HG02943 (cell line): ENCODE measurements around the gene PDCD6IP.

Source experiments
- ATAC-seq: cut with Tn5 transposase; IDR thresholded peaks from one replicate; pipeline ENCODE4 v1.9.1; 2021; ENCODE audit warnings: mild to moderate bottlenecking, low read depth, moderate library complexity; ENCODE audit not compliant: unreplicated experiment

Gene PDCD6IP

GRCh38 chr3:33884701-33885100 is 86.3 kb downstream of the PDCD6IP start:
- ATAC-seq = no peak

GRCh38 chr3:33885496-33885895 is 87.1 kb downstream of the PDCD6IP start:
- no peak for ATAC-seq

GRCh38 chr3:33886015-33886414 is 87.6 kb downstream of the PDCD6IP start:
- ATAC-seq = no peak

GRCh38 chr3:33887478-33887877 is 89.0 kb downstream of the PDCD6IP start:
- no peak for ATAC-seq

DNA sequence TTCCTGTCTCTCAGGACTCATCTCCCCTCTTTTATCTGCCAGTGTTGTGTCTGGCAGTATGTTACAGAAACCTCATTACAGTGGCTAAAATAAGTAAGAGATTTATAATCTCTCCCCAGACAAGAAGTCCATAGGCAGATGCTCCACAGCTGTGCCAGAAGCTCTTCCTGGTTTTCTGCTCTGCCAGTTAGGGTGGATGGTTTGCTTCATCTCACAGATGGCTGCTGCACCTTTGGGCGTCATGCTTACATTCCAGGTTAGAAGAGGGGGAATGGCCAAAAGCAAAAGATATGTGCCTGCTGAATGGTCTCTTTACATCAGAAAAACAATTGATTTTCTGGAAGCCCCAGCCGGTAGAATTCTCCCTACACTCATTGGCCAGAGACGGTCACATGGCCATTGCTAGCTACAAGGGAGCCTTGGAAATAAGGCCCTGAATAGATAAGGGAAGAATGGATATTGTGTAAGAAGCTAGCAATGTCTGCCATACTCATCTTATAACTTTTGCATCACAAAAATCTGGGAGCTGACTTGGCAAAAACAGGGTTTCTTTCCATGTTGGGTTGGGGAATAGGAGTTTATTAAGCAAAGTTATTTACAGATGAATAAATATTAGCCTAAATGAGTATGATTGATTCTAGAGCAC is 91.1 kb downstream of the PDCD6IP start:
- no peak for ATAC-seq

DNA sequence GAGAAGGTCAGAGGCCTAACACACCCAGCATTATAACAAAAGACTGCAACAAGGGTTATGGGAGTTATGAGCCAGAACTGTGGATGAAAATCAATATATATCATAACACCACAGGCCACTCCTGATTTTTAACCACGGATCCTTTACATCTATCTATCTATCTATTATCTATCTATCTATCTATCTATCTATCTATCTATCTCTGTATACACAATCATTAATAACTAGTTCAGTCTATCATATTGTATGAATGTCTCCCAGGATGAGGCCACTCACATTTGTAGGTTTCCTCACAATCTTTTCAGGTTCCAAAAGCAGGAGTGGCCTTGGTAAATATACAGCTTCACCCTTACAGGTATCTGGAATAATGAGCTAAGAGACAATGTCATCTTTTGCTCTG is 94.2 kb downstream of the PDCD6IP start:
- no peak for ATAC-seq

DNA sequence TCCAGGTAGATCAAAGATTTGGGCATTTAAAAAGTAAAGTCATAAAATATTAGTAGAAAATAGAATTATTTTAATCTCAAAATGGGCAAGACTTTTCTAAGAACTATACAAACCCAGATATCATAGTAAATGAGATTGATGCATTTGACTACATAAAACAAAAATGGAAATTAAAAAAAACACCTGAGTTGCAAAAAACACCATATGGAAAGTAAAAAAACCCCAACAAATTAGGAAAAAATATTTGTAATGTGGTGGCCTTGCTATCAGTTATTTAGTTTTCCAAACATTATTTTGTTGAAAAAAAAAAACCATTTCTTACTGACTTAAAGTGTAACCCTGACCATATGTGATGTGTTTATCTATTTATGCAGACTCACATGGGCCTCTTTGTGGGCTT is 97.2 kb downstream of the PDCD6IP start:
- no peak for ATAC-seq

- no peak for ATAC-seq
Measured at GRCh38 chr3:33897306-33897705, 98.9 kb downstream of the PDCD6IP start.

DNA sequence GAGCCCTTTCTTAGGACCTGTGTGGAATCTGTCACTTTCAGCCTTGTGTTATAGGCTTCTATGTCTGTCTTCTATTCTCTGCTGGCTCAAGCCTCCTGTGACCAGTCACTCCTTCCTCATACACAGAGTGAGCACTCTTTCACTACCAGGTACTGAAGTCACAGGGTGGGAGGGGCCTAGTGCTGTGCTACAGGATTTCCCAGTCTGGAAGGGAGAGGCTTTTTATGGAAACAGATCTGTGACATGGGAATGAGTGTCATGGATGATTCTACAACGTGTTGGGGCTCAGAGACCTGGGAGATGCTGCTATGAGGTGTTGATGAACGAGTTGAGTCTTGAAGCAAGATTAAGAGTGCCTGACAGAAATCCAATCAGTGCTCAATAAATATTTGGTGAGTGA is 100.5 kb downstream of the PDCD6IP start:
- no peak for ATAC-seq

DNA sequence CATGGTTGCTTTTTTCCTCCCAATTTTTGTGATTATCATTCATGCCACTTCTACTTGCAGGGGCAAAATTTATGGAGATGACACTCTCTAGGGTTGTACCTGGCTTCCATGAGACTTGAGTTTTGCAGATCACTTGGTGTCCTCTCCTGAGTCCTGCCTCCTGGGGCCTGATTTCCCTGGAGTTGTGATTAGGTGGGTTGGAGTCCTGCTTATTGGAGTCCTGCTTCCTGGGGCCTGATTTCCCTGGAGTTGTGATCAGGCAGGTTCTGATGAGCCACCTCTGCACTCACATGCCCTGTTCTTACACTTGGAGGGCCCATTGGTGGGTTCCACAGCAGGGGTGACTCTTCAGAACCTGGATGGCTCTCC is 102.0 kb downstream of the PDCD6IP start:
- ATAC-seq = no peak

DNA sequence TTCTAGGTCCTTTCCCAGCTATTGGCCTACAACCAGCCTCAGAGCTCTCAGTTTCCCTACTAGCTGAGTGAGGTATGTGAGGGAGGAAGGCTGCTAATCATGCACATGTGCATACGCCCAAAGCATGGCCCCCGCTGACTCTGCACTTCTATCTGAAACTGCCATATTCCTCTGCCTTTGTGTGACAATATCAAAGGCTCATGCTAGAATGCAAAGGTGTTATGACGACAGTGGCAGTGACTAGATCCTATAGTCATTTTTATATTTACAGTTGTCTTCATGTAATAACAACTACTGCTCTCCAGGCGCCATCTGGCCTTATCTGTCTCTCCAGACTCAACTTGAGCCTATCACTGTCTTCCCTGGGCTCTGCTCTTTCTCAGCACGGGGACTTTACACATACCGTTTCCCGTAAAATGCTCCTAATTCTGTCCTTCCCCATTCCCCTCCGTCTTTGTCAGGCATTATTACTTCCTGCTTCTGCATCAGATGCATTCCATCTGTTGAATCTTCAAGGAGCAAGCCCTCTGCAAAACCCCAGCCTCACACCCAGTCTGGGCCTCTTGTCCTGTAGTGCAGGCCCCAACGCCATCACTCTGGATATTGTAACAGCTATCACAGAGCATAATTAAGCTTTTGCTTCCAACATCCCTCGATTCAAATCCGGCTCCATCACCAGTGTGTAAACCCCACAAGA is 102.5 kb downstream of the PDCD6IP start:
- ATAC-seq = no peak

DNA sequence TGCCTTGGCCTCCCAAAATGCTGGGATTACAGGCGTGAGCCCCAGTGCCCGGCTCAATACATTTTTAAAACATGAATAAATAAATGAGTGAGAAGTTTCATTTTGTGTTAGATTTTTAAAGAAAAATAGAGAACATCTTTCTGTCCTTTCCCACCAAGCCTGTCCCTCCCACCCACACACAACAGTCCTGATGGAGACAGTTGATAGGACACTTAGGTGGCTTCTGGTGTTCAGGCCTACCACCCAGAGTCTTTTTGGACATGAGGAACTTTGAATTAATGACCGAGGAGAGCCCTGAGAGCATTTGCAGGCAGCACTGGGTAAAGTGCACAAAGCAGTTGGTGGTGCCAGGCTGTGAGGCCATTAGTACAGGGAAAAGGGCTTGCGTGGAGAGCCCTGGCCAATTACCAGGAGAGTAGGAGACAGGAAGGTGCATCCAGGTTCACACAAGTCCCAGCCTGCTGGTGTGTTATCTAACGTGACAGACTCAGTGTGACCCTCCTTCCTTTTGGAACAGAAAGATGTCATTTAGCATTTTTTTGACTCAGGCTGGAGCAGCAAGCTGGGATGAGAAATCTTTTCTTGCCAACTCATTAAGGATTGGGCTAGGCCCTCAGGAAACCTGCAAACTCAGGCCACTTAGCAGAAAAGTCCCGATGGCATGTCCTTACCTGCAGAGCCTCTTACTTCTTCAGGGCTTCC is 103.6 kb downstream of the PDCD6IP start:
- ATAC-seq = no peak

DNA sequence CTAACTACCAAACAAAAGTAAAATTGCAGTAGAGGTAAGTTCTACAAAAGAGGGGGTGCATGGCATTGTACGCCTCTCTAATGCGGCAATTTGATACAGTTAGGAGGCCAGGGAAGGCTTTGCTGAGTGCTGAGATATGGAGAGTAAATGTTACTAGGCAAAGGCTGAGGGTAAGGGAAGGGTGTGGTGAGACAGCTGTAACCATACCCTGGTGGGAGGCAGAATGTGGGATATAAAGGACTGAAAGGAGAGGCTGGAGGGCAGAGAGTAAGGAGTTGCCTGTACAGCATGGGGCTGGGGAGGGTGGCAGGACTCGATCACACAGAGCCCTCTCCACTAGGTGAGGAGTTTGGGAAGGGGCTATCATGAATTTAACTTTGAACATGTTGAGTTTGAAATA is 106.3 kb downstream of the PDCD6IP start:
- no peak for ATAC-seq

- no peak for ATAC-seq
Measured at GRCh38 chr3:33908250-33908851, 109.9 kb downstream of the PDCD6IP start.

GRCh38 chr3:33909547-33909946 is 111.1 kb downstream of the PDCD6IP start:
- no peak for ATAC-seq

DNA sequence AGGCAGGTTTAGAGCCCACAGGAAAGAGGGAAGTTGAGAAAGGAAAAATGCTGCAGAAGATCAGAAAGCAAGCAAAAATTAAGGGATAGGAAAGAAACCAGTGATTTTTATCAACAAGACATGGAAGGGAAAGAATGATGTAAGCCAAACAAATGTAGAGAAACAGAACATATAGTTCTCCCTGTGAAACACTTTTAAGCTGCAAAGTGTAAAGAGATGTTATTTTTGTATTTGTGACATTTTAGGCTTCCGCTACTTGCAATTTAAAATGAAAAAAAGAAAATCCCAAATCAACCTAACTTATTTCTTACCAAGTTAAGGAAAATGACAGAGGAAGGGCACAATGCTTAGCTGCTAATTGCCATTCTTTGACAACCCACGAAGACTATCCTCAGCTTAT is 111.6 kb downstream of the PDCD6IP start:
- no peak for ATAC-seq

GRCh38 chr3:33911525-33912322 is 113.3 kb downstream of the PDCD6IP start:
- no peak for ATAC-seq

GRCh38 chr3:33914212-33914611 is 115.8 kb downstream of the PDCD6IP start:
- ATAC-seq = no peak

DNA sequence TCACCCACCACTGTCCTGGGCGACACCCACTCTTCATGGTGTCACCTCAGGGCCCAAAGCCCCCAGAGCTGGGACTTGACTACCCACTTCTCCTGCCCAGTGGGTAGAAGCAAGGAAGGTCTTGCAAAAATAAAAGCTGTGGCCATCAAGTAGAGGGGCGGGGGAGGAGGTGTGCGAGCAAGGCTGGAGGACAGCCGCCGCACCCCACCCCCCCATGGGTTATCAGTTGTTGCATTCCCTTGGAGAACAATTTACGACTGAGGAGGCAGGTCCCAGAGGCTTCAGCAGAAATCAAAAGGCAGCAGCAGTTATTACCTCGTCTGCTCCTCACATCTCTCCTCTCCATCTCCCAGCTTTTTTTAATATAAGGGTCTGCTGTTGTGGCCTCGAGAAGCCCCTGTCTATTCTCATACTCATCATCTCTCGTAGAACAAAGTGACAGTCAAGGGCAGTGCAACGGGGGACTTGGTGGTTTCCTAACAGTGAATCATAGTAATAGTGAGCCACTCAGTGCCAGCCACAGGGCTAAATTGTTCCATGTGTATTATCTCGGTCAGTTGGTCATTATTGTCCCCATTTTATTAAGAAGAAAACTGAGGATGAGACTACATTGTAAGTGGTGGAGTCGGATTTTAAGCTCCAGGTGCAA is 116.4 kb downstream of the PDCD6IP start:
- ATAC-seq = no peak
